ENCODE results near the gene HNRNPC.
"Not testable (repeated sequence)": the region's sequence is repeated elsewhere in the genome, so short reads cannot be mapped to it uniquely, and the experiment has no call there.

HNRNPC gene

DNA sequence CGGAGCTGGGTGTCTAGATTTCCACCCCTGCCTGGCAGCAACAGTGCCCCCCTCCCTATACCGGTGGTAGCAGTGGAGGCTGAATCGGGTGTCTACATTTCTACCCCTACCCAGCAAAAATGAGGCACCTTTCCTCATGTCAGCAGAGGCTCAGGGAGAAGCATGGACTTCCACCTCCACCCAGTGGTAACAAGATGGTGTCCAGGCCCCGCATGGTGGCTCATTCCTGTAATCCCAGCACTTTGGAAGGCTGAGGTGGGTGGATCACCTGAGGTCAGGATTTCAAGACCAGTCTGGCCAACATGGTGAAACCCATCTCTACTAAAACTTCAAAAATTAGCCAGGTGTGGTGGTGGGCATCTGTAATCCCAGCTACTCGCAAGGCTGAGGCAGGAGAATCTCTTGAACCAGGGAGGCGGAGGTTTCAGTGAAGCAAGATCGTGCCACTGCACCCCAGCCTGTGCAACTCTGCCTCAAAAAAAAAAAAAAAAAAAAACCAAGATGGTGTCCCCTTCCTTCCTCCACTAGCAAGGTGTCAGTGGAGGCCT lies 77.9 kb downstream of the HNRNPC start:
- no peak for TF ChIP-seq ZFX (IDR thresholded peaks at IDR 0.05; ENCODE audit: borderline replicate concordance)
- TF ChIP-seq, protein P1, sequence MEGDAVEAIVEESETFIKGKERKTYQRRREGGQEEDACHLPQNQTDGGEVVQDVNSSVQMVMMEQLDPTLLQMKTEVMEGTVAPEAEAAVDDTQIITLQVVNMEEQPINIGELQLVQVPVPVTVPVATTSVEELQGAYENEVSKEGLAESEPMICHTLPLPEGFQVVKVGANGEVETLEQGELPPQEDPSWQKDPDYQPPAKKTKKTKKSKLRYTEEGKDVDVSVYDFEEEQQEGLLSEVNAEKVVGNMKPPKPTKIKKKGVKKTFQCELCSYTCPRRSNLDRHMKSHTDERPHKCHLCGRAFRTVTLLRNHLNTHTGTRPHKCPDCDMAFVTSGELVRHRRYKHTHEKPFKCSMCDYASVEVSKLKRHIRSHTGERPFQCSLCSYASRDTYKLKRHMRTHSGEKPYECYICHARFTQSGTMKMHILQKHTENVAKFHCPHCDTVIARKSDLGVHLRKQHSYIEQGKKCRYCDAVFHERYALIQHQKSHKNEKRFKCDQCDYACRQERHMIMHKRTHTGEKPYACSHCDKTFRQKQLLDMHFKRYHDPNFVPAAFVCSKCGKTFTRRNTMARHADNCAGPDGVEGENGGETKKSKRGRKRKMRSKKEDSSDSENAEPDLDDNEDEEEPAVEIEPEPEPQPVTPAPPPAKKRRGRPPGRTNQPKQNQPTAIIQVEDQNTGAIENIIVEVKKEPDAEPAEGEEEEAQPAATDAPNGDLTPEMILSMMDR (IDR thresholded peaks at IDR 0.05): no peak
- H3K27ac ChIP-seq: no peak overlapping the region

DNA sequence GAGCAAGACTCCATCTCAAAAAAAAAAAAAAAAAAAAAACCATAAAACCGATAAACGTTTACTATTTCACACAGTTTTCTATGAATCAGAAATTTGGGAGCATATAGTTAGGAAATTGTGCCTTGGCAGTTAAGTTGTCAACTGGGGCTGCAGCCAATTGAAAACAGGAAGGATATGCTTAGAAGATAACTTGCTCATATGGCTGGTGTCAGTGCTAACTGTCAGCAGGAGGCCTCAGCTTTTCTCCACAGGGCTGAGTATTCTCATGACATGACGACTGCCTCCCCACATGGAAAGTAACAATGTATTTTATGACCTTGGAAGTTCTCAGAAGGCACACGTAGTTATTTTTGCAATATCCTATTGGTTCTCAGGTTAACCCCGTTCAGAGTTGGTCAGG lies 83.8 kb downstream of the HNRNPC start:
- no peak for TF ChIP-seq ZFX (IDR thresholded peaks at IDR 0.05; ENCODE audit: borderline replicate concordance)
- TF ChIP-seq, protein P1 (IDR thresholded peaks at IDR 0.05): no peak
- no peak overlapping the region for H3K27ac ChIP-seq

DNA sequence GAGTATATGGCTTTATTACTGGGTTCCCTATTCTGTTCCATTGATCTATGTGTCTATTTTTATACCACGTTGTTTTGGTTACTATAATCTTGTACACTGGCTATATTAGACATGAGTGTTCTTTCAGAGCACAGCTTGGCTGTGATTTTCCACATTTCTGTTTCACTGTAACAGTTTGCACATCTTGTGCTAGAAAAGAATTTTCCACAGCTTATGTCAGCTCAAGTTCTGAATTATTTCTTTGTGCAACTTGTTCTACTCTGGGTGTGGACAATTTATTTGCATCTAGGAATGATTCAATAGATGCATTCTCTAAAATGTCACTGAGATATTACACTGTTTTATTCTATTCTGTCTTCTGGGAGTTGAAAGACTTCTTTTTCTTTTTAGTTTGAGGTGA lies 85.0 kb downstream of the HNRNPC start:
- TF ChIP-seq, protein P1 (IDR thresholded peaks at IDR 0.05): no peak
- no peak for TF ChIP-seq ZFX (IDR thresholded peaks at IDR 0.05; ENCODE audit: borderline replicate concordance)

DNA sequence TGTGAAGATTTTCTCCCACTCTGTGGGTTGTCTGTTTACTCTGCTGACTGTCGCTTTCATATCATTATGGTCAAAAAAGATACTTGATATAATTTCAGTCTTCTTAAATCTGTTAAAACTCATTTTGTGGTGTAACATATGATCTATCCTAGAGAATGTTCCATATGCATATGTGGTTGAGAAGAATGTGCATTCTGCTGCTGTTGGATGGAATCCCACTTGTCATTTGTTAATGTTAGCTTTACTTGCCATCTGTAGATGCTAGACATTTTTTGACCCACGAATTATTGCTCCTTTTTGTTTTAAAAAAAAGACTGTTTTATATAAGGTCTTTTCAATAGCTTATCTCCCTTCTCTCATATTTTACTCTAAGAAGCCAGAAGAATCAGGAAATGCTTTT lies 87.1 kb downstream of the HNRNPC start:
- TF ChIP-seq, protein P1 (IDR thresholded peaks at IDR 0.05): no peak
- TF ChIP-seq ZFX (IDR thresholded peaks at IDR 0.05; ENCODE audit: borderline replicate concordance): no peak
- no peak overlapping the region for H3K27ac ChIP-seq

More for the DNA sequence above, 85.0 kb downstream of the HNRNPC start:
- no peak overlapping the region for H3K27ac ChIP-seq

DNA sequence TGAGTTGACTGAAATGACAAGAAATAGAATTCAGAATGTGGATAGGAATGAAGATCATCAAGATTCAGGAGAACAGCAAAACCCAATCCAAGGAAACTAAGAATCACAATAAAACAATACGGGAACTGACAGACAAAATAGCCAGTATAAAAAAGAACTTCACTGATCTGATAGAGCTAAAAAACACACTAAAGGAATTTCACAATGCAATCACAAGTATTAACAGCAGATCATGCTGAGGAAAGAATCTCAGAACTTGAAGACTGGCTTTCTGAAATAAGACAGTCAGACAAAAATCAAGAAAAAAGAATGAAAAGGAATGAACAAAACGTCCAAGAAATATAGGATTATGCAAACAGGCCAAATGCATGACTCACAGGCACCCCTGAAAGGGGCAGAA lies 98.1 kb downstream of the HNRNPC start:
- TF ChIP-seq ZFX (IDR thresholded peaks at IDR 0.05; ENCODE audit: borderline replicate concordance): no peak
- TF ChIP-seq, protein P1 (IDR thresholded peaks at IDR 0.05): no peak
- no peak overlapping the region for H3K27ac ChIP-seq

DNA sequence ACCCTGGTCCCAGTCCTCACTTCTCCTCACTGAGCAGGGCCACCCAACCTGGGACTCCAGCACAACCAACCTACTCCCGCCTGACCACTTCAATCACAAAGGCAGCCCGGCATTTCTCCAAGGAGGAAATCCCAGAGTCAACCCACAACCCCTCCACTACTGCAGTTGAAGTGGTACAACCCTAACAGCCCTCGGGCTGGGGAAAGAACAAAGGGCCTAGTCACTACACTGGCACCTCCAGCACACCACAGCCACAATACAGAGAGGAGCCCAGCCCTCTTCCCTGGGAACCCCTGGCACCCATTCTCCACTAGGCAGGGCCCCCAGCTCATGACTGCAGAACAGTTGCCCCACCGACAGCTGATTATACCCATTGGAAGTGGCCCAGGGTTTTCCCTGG lies 99.7 kb downstream of the HNRNPC start:
- no peak overlapping the region for H3K27ac ChIP-seq
- TF ChIP-seq ZFX (IDR thresholded peaks at IDR 0.05; ENCODE audit: borderline replicate concordance): no peak
- TF ChIP-seq, protein P1 (IDR thresholded peaks at IDR 0.05): no peak

DNA sequence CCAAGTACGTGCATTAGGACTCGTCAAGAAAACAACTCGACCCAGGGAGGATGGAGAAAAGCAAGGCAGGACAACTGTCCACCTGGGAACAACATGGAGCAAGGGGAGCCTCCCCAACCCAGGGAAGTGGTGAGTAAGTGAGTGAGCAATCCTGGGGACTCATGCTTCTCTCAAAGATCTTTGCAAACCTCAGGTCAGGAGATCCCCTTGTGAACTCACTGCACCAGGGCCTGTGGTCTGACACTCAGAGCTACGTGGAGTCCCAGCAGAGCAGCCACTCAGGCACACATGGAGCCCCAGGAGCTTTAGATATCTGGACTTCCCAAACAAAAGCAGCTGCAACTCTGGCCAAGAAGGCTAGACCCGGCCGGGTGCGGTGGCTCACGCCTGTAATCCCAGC lies 101.2 kb downstream of the HNRNPC start:
- TF ChIP-seq, protein P1 (IDR thresholded peaks at IDR 0.05): no peak
- TF ChIP-seq ZFX (IDR thresholded peaks at IDR 0.05; ENCODE audit: borderline replicate concordance): no peak
- H3K27ac ChIP-seq: no peak overlapping the region

DNA sequence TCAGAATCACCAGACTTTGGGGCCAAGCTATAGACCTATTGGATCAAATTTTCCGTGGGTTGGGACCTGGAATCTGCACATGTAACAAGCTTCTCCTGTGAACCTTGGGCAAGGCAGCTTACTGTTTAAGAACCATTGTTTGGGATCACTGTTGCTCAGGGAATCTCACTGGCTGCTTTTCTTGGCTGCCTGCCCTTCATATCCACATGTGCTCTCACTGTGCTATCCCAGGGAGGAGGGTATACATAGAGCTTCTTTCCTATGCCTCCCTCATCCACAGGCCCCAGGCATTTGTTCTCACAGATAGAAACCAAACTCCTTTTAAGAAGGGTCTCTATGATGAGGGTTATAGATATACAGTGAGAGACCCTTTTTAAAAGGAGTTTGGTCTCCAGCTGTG lies 103.6 kb downstream of the HNRNPC start:
- H3K27ac ChIP-seq: not testable (repeated sequence)

DNA sequence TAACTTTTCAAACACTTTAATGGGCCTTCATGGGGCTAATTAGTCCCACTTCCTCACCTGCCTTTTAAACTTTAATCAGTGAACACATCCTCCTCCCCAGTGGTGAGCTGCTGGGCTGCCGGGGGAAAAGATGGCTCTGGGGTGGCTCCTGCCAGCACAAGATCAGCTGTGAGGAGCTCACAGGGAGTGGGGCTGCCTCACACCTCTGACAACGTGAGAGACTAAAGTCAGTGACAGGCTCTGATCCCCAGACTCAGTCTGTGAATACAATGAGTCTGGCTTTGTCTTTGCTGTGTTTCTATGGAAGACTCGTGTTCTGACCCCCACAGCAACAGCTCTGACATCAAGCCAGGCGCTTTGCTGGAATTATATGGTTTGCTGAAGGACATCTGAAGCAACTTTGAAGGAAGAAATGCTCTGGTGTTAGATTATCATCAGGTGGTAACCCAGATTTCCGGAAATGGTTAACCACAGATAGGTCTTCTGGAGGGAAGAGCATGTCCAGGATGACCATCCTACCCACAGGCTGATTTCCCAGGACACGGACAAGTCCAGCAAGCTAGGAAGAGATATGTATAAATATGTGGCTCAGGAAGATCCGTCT lies 104.1 kb downstream of the HNRNPC start:
- H3K27ac ChIP-seq: not testable (repeated sequence)

Measured in 22Rv1 (cell line).